Stomach (tissue), 4 donors: Measurements from ENCODE around the gene CD40.

Experiments
- EP300 ChIP-seq: sonication (generic); formaldehyde crosslinking; IDR thresholded peaks from one replicate; pipeline ENCODE4 v1.6.1; 2017; ENCODE audit warnings: antibody characterized with exemption
- POLR2A ChIP-seq, 4 donors: fragments of 450-650 bp; IDR thresholded peaks; one replicate each; pipeline ENCODE4 v1.6.1; 2016; ENCODE audit warnings: antibody characterized with exemption in 4 of 4, control low read depth in 2 of 4, mild to moderate bottlenecking in 1 of 4, moderate library complexity in 1 of 4
- POLR2AphosphoS5 ChIP-seq, 3 donors: sonication (generic); formaldehyde crosslinking; IDR thresholded peaks; one replicate each; pipeline ENCODE4 v1.6.1; 2016; ENCODE audit warnings: antibody characterized with exemption in 3 of 3
- TF ChIP-seq, protein P1 (sequence below), 7 experiments: fragments of 450-650 bp in 4 of 7; fragments of 200-600 bp in 3 of 7; sonication (generic) in 3 of 7; IDR thresholded peaks; one replicate each; pipeline ENCODE4 v1.5.1; 2016 to 2019; ENCODE audit warnings: antibody characterized with exemption in 7 of 7, control low read depth in 2 of 7, mild to moderate bottlenecking in 1 of 7

DNA sequence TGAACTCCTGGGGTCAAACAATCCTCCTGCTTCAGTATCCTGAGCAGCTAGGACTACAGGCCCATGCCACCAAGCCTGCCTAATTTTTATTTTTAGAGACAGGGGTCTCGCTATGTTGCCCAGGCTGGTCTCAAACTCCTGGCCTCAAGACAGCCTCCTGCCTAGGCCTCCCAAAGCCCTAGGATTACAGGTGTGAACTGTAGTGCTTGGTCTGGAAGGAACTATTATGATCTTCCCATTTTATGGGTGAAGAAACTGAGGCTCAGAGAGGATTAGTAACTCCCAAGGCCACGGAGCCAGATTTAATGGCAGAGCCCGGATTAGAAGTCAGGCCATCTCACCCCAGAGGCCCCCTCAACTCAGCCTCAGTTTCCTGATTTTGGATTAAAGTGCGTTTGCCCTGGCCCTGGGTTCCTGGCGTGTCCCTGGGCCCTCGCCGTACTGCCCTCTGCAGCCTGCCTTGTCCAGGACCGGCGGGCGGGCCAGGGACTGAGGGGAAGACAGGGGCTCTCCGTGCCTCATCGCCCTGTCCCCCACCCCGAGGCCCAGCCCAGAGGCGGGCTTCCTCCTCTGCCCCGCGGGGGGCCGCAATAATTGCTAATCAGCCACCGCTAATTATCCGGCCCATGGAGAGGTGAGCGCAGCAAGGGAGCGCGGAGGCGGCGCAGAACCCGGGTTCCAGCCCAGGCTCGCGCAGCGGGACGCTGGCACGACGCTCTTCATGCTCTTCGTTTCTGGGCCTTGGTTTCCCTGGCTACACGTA lies 34.9 kb downstream of the CD40 start:
- TF ChIP-seq POLR2AphosphoS5 (IDR thresholded peaks at IDR 0.05) (no peak), EP300 (no peak), POLR2A (IDR thresholded peaks at IDR 0.05) (no peak)
- TF ChIP-seq, protein P1, sequence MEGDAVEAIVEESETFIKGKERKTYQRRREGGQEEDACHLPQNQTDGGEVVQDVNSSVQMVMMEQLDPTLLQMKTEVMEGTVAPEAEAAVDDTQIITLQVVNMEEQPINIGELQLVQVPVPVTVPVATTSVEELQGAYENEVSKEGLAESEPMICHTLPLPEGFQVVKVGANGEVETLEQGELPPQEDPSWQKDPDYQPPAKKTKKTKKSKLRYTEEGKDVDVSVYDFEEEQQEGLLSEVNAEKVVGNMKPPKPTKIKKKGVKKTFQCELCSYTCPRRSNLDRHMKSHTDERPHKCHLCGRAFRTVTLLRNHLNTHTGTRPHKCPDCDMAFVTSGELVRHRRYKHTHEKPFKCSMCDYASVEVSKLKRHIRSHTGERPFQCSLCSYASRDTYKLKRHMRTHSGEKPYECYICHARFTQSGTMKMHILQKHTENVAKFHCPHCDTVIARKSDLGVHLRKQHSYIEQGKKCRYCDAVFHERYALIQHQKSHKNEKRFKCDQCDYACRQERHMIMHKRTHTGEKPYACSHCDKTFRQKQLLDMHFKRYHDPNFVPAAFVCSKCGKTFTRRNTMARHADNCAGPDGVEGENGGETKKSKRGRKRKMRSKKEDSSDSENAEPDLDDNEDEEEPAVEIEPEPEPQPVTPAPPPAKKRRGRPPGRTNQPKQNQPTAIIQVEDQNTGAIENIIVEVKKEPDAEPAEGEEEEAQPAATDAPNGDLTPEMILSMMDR (IDR thresholded peaks at IDR 0.05): no peak
